H1 (cell line): ENCODE measurements around the gene MDFI. TPM values are rescaled to one million over a fixed set of nuclear protein-coding genes. Genes with fewer than 3 reads are reported as not detected.

ENCODE experiments used
- CTCF ChIA-PET: fragments of 300-600 bp; sonication (Branson Sonifier 250); formaldehyde crosslinking; loops from one replicate; lab custom pipeline; 2021; ENCODE audit not compliant: partially characterized antibody; lab: Charles Lee
- POLR2A ChIA-PET: fragments of 300-600 bp; sonication (Branson Sonifier 250); formaldehyde crosslinking; loops from one replicate; lab custom pipeline; 2021; ENCODE audit warnings: inconsistent platforms; ENCODE audit not compliant: partially characterized antibody; lab: Charles Lee
- DNase-seq, 2 experiments: peaks; one replicate each; pipeline versions ENCODE4 v3.0.0 to v3.0.0-alpha.2; 2010 to 2022; ENCODE audit warnings: low spot score in 2 of 2, low read depth in 1 of 2, mixed read lengths in 1 of 2
- FAIRE-seq: peaks from 2 replicates; lab custom pipeline; 2011; peaks lifted over from hg19 to GRCh38; lab: Jason Lieb, UNC
- H2AFZ ChIP-seq: 2 replicates; pipeline ENCODE4 v1.8.1; 2012; ENCODE audit warnings: low read length, inconsistent platforms
- H2AK5ac ChIP-seq: 2 replicates; pipeline ENCODE4 v1.6.1; 2013; ENCODE audit warnings: low read depth, low read length
- H2BK120ac ChIP-seq: replicated peaks from 2 replicates; pipeline ENCODE3; 2013; ENCODE audit warnings: low read depth, low read length, inconsistent platforms
- H2BK12ac ChIP-seq: 2 replicates; pipeline ENCODE4 v1.6.1; 2013; ENCODE audit warnings: low read depth, low read length
- H2BK15ac ChIP-seq: 2 replicates; pipeline ENCODE4 v1.6.1; 2013; ENCODE audit warnings: low read length
- H2BK20ac ChIP-seq: 2 replicates; pipeline ENCODE4 v1.6.1; 2013; ENCODE audit warnings: low read length
- H2BK5ac ChIP-seq: 2 replicates; pipeline ENCODE4 v1.6.1; 2013; ENCODE audit warnings: low read depth, low read length
- H3K14ac ChIP-seq: 2 replicates; pipeline ENCODE4 v1.6.1; 2013; ENCODE audit warnings: inconsistent platforms; ENCODE audit not compliant: insufficient read length
- H3K18ac ChIP-seq: 2 replicates; pipeline ENCODE4 v1.6.1; 2013; ENCODE audit warnings: low read length; ENCODE audit errors: extremely low read depth
- H3K23ac ChIP-seq: 2 replicates; pipeline ENCODE4 v1.6.1; 2013; ENCODE audit warnings: inconsistent platforms; ENCODE audit not compliant: insufficient read length
- H3K23me2 ChIP-seq: 2 replicates; pipeline ENCODE4 v1.6.1; 2013; ENCODE audit warnings: low read depth, low read length
- H3K27ac ChIP-seq: 2 replicates; pipeline ENCODE4 v1.6.1; 2011; ENCODE audit warnings: low read depth, low read length, inconsistent platforms
- H3K27me3 ChIP-seq, 4 experiments: replicated peaks in 1 of 4; 1 replicate in 1 of 4; 2 replicates in 3 of 4; pipeline versions ENCODE4 v1.6.1 to v1.8.1; 2011 to 2013; ENCODE audit warnings: low read length in 3 of 4, mild to moderate bottlenecking in 3 of 4, inconsistent platforms in 2 of 4, mixed read lengths in 2 of 4, moderate library complexity in 1 of 4; ENCODE audit not compliant: control insufficient read depth in 3 of 4, insufficient read depth in 3 of 4; ENCODE audit errors: extremely low read depth in 1 of 4
- H3K36me3 ChIP-seq, 4 experiments: 2 replicates each; pipeline versions ENCODE4 v1.6.1 to v1.8.1; 2011 to 2013; ENCODE audit warnings: mild to moderate bottlenecking in 4 of 4, low read length in 3 of 4, moderate library complexity in 2 of 4, control low read depth in 1 of 4, inconsistent platforms in 1 of 4; ENCODE audit not compliant: insufficient read depth in 4 of 4, control insufficient read depth in 2 of 4
- H3K4ac ChIP-seq: replicated peaks from 2 replicates; pipeline ENCODE3; 2013; ENCODE audit warnings: low read length, low read depth, mixed read lengths, inconsistent platforms; ENCODE audit not compliant: insufficient read length
- H3K4me1 ChIP-seq, 4 experiments: replicated peaks in 1 of 4; 1 replicate in 1 of 4; 2 replicates in 3 of 4; pipeline versions ENCODE4 v1.6.1 to v1.8.1; 2011 to 2013; ENCODE audit warnings: low read length in 3 of 4, inconsistent platforms in 2 of 4, mixed read lengths in 1 of 4; ENCODE audit not compliant: insufficient read depth in 4 of 4, control insufficient read depth in 3 of 4
- H3K4me2 ChIP-seq, 2 experiments: 2 replicates each; pipeline versions ENCODE4 v1.6.1 to v1.8.1; 2011 to 2013; ENCODE audit warnings: low read depth in 2 of 2, low read length in 2 of 2, control low read depth in 1 of 2, inconsistent platforms in 1 of 2, mild to moderate bottlenecking in 1 of 2; ENCODE audit not compliant: insufficient read depth in 1 of 2
- H3K4me3 ChIP-seq, 4 experiments: fragments of 200-600, 300-600 bp in 1 of 4; sonication (generic), shearing (Covaris generic), sonication (Bioruptor Twin) in 1 of 4; 2 replicates each; pipeline versions ENCODE4 v1.5.1 to v1.8.1; 2011 to 2016; ENCODE audit warnings: low read length in 4 of 4, low read depth in 3 of 4, control low read depth in 2 of 4, inconsistent platforms in 2 of 4, mild to moderate bottlenecking in 2 of 4, mixed read lengths in 1 of 4, moderate library complexity in 1 of 4; ENCODE audit not compliant: insufficient read depth in 2 of 4; ENCODE audit errors: extremely low read depth in 1 of 4
- H3K56ac ChIP-seq: replicated peaks from 2 replicates; pipeline ENCODE3; 2013; ENCODE audit warnings: low read depth, mild to moderate bottlenecking, mixed read lengths, low read length, inconsistent platforms; ENCODE audit not compliant: insufficient read length
- H3K79me1 ChIP-seq: 2 replicates; pipeline ENCODE4 v1.6.1; 2013; ENCODE audit warnings: low read depth, low read length, control low read depth
- H3K79me2 ChIP-seq, 2 experiments: 2 replicates each; pipeline versions ENCODE4 v1.6.1 to v1.8.1; 2012 to 2013; ENCODE audit warnings: low read length in 2 of 2, mild to moderate bottlenecking in 2 of 2, inconsistent platforms in 1 of 2; ENCODE audit not compliant: insufficient read depth in 2 of 2, control insufficient read depth in 1 of 2
- H3K9ac ChIP-seq, 4 experiments: replicated peaks in 1 of 4; 1 replicate in 1 of 4; 2 replicates in 3 of 4; pipeline versions ENCODE4 v1.6.1 to v1.8.1; 2011 to 2013; ENCODE audit warnings: low read depth in 3 of 4, low read length in 3 of 4, control low read depth in 2 of 4, mild to moderate bottlenecking in 2 of 4, moderate library complexity in 2 of 4, inconsistent platforms in 1 of 4; ENCODE audit errors: extremely low read depth in 1 of 4
- H3K9me3 ChIP-seq, 2 experiments: 2 replicates each; pipeline versions ENCODE4 v1.6.1 to v1.8.1; 2012 to 2013; ENCODE audit warnings: mild to moderate bottlenecking in 2 of 2, moderate library complexity in 2 of 2, control low read depth in 1 of 2, inconsistent platforms in 1 of 2, low read depth in 1 of 2, low read length in 1 of 2, mixed read lengths in 1 of 2; ENCODE audit not compliant: insufficient read depth in 2 of 2
- H4K20me1 ChIP-seq, 2 experiments: replicated peaks in 1 of 2; 2 replicates each; pipeline versions ENCODE3 to v1.8.1; 2011 to 2013; ENCODE audit warnings: inconsistent platforms in 2 of 2, low read length in 2 of 2, mild to moderate bottlenecking in 1 of 2; ENCODE audit not compliant: insufficient read depth in 2 of 2, control insufficient read depth in 1 of 2
- H4K5ac ChIP-seq: 2 replicates; pipeline ENCODE4 v1.6.1; 2013; ENCODE audit warnings: low read length, low read depth, mixed read lengths, inconsistent platforms; ENCODE audit not compliant: insufficient read length
- H4K8ac ChIP-seq: 2 replicates; pipeline ENCODE4 v1.8.0; 2013; ENCODE audit warnings: mild to moderate bottlenecking, moderate library complexity, low read length, inconsistent platforms; ENCODE audit not compliant: insufficient read depth; ENCODE audit errors: extremely low read depth
- H4K91ac ChIP-seq: replicated peaks from 2 replicates; pipeline ENCODE3; 2013; ENCODE audit warnings: low read length, mixed read lengths, inconsistent platforms; ENCODE audit not compliant: insufficient read length
- CTCF ChIP-seq, 3 experiments: IDR thresholded peaks; 1 replicate in 2 of 3; 2 replicates in 1 of 3; pipeline versions ENCODE4 v1.5.1 to v1.6.1; 2011; ENCODE audit warnings: low read length in 3 of 3, mild to moderate bottlenecking in 3 of 3, inconsistent platforms in 2 of 3, low read depth in 1 of 3, moderate library complexity in 1 of 3; ENCODE audit not compliant: insufficient read depth in 1 of 3; ENCODE audit errors: control extremely low read depth in 1 of 3
- NANOG ChIP-seq: IDR thresholded peaks from 2 replicates; pipeline ENCODE4 v1.6.1; 2011; ENCODE audit warnings: low read length, low read depth, mild to moderate bottlenecking, inconsistent platforms; ENCODE audit not compliant: insufficient read depth, poor library complexity, severe bottlenecking
- SP4 ChIP-seq: IDR thresholded peaks from 2 replicates; pipeline ENCODE4 v1.6.1; 2012; ENCODE audit warnings: low read length, inconsistent platforms
- WGBS, 2 experiments: shearing (Covaris generic) in 1 of 2; methylation state at CpG; one replicate each; pipeline versions ENCODE4 v1.1.6 to v1.1.7; 2013 to 2015; ENCODE audit warnings: low lambda C conversion rate in 2 of 2, mixed read lengths in 2 of 2, inconsistent platforms in 1 of 2, low coverage in 1 of 2, missing lambda C conversion rate in 1 of 2; ENCODE audit not compliant: insufficient replicate concordance in 2 of 2, insufficient coverage in 1 of 2, insufficient read length in 1 of 2; ENCODE audit errors: extremely low coverage in 1 of 2, missing lambda C conversion rate in 1 of 2; 5-methylcytosine and 5-hydroxymethylcytosine counted together
- polyA plus RNA-seq, 7 experiments: library from polyadenylated mRNA; depleted of rRNA in 3 of 7; stranded (reverse) in 5 of 7; unstranded in 2 of 7; fragments of >200 nt in 5 of 7; fragments of 200-250 nt in 2 of 7; gene quantifications; 1 replicate in 5 of 7; 2 replicates in 1 of 7; 4 replicates in 1 of 7; pipeline versions ENCODE4 v1.2.1 to v1.2.3, GENCODE V29; 2011 to 2013; ENCODE audit warnings: missing spikeins in 2 of 7, mixed read lengths in 2 of 7
- total RNA-seq: library from RNA; stranded (reverse); fragmentation: NEBNext Ultra II Directional; extraction: Animal tissue kit (Norgen Biotek cat#: 25700); gene quantifications from 2 replicates; pipeline ENCODE4 v1.2.1, GENCODE V29; 2021

The MDFI gene
- total and polyA plus RNA-seq, 2 of the 8 experiments (the other 6 are each of a cell fraction or from before 2014, with no cell fraction given), result 41.0 to 65.6 TPM

GRCh38 chr6:41679696-41680095 lies 41.4 kb downstream of the MDFI start:
- H3K4me1 ChIP-seq, result peaks cover 0 to 30% (median 15%) of the 10 kb centered on the region in 4 experiments; a peak in 6 of 7 replicates
- H2BK5ac ChIP-seq, result no peak overlapping the region; the same call in 1 of the 2 replicates
- no peak overlapping the region for H3K27ac ChIP-seq
- H3K9ac ChIP-seq, result no peak overlapping the region
- no peaks in the 10 kb centered on the region for H3K79me2 ChIP-seq
- H3K14ac ChIP-seq, result no peak overlapping the region
- 93% methylated on average over 9 of the region's 9 CpGs; no CpG with 5 or more reads in 1 of the 2 experiments for WGBS, 2 experiments
- ChIA-PET POLR2A (interaction anchor here (1.0 to 1.2 kb wide), 2 partner anchors 77 to 308 kb away, joined by 3 read pairs; no protein-coding TSS in a partner anchor), CTCF (interaction anchor here (0.6 to 6.4 kb wide), 21 partner anchors 9 to 312 kb away, joined by 3 to 164 read pairs (median 5); partner anchors contain the start of gene MDFI)
- no peaks in the 10 kb centered on the region for H3K9me3 ChIP-seq
- H3K4ac ChIP-seq, result no peak overlapping the region
- H3K56ac ChIP-seq, result no peak overlapping the region
- H2BK120ac ChIP-seq, result no peak overlapping the region
- H2AK5ac ChIP-seq, result no peak overlapping the region
- no peak overlapping the region for H2BK15ac ChIP-seq
- FAIRE-seq (no peak), DNase-seq (no peak)
- H3K36me3 ChIP-seq, result no peaks in the 10 kb centered on the region
- H3K18ac ChIP-seq, result peak overlapping the region; percentile 51; the same call in 1 of the 2 replicates
- H3K4me3 ChIP-seq, result no peak overlapping the region
- no peak overlapping the region for H2BK20ac ChIP-seq
- H3K79me1 ChIP-seq, result no peaks in the 10 kb centered on the region
- H4K20me1 ChIP-seq, result no peaks in the 10 kb centered on the region
- no peak overlapping the region for H2AFZ ChIP-seq
- H3K23me2 ChIP-seq, result peaks cover 6% of the 10 kb centered on the region; the same call in 1 of the 2 replicates
- no peak overlapping the region for H4K5ac ChIP-seq
- H4K8ac ChIP-seq, result no peak overlapping the region
- H2BK12ac ChIP-seq, result no peak overlapping the region
- H3K4me2 ChIP-seq, result no peak overlapping the region
- H3K27me3 ChIP-seq, result peaks cover 0 to 12% (median 8%) of the 10 kb centered on the region in 4 experiments; a peak in 6 of 7 replicates
- H4K91ac ChIP-seq, result no peak overlapping the region
- TF ChIP-seq CTCF (IDR thresholded peaks at IDR 0.05; ENCODE audit: control extremely low read depth in 1 of 3, insufficient read depth in 1 of 3, low read depth in 1 of 3, low read length in 3 of 3) (no peak), NANOG (no peak), SP4 (no peak)
- TF ChIP-seq, all 59 proteins: peak for 0
- no peak overlapping the region for H3K23ac ChIP-seq
